GM20000 (cell line): ENCODE data around the gene CDK2.

ENCODE experiments used
- DNase-seq: peaks from one replicate; pipeline ENCODE4 v3.0.0; 2012; ENCODE audit warnings: low spot score
- TF ChIP-seq, protein P1 (sequence below): IDR thresholded peaks from 2 replicates; pipeline ENCODE4 v1.5.1; 2012; ENCODE audit warnings: mild to moderate bottlenecking, control low read depth; ENCODE audit errors: extremely low read depth, missing control alignments

CDK2 gene

DNA sequence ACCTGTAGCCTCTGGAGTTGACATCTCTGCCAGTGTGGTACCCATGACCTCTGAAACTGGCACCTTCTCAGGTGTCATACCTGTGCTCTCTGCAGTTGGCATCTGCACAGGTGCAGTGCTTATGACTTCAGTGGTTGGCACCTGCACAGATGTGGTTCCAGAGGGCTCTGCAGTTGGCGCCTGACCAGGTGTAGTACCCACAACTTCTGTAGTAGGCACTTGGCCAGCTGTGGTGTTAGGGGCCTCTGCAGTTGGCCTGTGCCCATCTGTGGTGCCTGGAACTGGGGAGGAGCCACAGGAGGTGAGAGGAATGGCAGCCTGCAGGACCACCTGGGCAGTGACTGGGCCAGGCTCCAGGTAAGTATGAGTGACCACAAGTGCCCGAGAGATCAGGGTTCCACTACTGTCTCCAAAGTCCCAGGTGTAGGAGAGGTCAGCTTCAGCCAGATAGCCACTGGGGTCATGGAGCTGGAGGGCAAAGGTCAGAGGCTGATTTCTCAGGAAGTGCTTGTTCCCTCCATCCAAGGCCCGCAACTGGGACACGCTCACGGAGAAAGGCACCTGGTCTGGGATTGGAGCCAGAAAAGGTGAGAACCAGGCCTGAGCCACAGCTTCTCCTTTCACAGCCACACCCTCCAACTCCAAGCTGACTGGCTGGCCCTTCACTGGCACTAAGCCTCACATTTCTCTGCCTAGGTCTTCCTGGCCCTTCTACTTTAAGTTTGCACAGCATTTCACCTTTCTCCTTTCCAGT lies 9.3 kb upstream of the CDK2 start:
- TF ChIP-seq, protein P1, sequence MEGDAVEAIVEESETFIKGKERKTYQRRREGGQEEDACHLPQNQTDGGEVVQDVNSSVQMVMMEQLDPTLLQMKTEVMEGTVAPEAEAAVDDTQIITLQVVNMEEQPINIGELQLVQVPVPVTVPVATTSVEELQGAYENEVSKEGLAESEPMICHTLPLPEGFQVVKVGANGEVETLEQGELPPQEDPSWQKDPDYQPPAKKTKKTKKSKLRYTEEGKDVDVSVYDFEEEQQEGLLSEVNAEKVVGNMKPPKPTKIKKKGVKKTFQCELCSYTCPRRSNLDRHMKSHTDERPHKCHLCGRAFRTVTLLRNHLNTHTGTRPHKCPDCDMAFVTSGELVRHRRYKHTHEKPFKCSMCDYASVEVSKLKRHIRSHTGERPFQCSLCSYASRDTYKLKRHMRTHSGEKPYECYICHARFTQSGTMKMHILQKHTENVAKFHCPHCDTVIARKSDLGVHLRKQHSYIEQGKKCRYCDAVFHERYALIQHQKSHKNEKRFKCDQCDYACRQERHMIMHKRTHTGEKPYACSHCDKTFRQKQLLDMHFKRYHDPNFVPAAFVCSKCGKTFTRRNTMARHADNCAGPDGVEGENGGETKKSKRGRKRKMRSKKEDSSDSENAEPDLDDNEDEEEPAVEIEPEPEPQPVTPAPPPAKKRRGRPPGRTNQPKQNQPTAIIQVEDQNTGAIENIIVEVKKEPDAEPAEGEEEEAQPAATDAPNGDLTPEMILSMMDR: no peak
- no peak for DNase-seq

DNA sequence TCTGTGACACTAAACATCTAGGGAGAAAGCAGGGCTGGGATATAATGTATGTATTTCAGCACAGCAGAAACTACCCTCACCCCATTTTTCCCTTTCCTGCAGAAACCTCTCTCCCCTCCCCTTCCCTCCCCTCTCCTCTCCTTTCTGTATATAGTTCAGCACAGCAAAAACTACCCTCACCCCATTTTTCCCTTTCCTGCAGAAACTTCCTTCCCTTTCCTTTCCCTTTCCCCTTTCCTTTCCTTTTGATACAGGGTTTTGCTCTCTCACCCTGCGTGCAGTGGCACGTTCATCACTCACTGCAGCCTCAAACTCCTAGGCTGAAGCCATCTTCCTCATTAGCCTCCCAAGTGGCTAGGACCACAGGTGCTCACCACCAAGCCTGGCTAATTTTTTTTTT lies 2.9 kb upstream of the CDK2 start:
- DNase-seq: no peak
- TF ChIP-seq, protein P1: no peak

DNA sequence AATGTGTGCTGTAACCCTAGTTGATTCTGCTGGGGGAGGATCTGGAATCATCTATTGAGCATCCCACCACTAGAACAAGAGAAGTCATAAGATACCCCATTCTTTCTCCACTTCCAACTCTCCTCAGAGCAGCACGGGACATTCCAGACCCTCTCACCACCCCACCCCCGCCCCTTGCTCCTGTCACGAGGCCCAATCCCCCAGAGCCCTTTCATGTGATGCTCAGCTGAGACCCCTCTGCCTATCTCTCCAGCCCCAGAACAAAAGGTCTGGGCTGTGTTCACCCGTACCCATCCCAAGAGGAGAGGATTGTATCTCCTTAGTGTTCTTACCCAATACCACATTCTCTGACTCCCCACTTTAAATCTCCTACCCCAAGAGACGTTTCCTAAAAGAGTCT lies 1.4 kb upstream of the CDK2 start:
- no peak for DNase-seq

DNA sequence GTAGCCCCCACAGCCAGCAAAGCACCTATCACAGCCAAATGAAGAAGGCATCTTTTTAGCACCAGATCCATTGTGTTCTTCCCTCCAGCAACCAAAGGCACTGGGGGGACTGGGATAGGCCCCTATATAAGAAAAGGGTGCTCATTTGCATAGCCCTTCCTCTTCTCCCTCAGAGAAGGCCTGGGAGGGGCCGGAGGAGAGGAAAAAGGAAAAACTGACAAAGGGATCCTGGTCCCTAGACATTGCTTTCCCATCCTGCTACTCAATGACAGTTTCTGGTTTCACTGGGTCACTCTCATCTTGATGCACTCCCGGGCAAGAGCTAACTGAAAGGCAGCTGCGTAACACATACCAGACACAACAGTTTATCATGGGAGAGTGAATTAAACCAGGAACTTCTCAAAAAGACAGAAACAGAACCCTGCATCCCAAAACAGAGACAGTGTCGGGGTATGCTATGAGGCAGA lies 656 bp upstream of the CDK2 start, which contains the start of gene PMEL:
Gene PMEL, minus strand, starts transcription at position 102 of the 467 bp plus-strand sequence. Its CDS starts 31 bp downstream, at position 71.
- TF ChIP-seq, protein P1: no peak
- DNase-seq: no peak

More for the DNA sequence above, 1.4 kb upstream of the CDK2 start:
- TF ChIP-seq, protein P1: no peak

DNA sequence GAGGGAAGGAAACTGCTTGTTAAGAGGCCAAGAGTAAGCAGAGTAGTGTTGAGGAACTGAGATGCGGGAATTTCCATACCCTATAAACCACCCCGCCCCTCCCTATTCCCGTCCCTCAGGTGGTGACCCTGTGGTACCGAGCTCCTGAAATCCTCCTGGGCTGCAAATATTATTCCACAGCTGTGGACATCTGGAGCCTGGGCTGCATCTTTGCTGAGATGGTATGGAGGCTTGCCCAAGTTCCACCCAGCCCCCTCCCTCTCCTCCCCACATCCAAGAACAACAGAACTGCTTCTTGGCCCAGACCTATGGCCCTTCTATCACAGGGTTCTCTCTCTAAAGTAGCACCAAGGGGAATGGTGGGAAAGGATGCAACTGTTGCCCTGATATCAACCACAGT lies 2.7 kb downstream of the CDK2 start:
- TF ChIP-seq, protein P1: no peak

DNA sequence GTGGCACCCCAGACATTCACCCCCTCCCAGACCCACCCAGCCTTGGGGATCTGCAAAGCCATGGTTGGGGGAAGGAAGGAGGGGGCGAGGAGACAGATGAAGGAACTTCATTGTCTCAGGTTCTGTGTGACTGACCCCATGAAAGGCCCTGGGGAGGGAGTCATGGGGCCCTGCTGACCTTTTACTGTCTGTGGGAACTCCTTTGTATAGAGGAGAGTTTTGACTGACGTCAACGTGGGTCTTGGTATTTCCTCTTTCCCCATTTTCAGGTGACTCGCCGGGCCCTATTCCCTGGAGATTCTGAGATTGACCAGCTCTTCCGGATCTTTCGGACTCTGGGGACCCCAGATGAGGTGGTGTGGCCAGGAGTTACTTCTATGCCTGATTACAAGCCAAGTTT lies 4.1 kb downstream of the CDK2 start:
- no peak for DNase-seq
- TF ChIP-seq, protein P1: no peak

More for the DNA sequence above, 2.7 kb downstream of the CDK2 start:
- no peak for DNase-seq

DNA sequence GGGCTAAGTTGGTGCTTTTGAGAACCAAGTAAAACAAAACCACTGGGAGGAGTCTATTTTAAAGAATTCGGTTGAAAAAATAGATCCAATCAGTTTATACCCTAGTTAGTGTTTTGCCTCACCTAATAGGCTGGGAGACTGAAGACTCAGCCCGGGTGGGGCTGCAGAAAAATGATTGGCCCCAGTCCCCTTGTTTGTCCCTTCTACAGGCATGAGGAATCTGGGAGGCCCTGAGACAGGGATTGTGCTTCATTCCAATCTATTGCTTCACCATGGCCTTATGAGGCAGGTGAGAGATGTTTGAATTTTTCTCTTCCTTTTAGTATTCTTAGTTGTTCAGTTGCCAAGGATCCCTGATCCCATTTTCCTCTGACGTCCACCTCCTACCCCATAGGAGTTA lies 5.4 kb downstream of the CDK2 start:
- no peak for DNase-seq
- TF ChIP-seq, protein P1: no peak
